NCI-H2171 treated with DMSO at 0.1 percent for 48 hours (cell line): ENCODE data around the gene RNF113A.
"Not testable (repeated sequence)": the region's sequence is repeated elsewhere in the genome, so short reads cannot be mapped to it uniquely, and the experiment has no call there.

Source experiments
- DNase-seq: peaks from one replicate; lab custom pipeline; 2025; lab: John Stamatoyannopoulos, UW

The RNF113A gene

DNA sequence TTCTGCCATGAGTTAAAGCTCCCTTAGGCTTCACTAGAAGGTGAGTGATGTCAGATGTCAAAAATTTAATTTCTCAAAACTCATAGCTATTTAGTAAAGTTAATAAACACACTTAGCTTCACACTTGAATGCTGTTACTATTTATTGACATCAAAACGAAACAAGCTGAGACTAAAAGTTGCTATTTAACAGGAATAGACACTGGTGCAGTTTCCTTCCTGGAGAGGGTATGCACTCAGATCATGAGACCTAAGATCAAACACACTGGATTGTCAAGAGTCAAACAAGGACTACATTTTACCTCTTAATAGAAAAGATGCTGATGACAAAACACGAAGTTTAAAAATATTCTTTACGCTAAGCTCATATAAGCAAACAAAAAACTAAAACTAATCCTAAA is 37.6 kb downstream of the RNF113A start:
- no peak for DNase-seq

DNA sequence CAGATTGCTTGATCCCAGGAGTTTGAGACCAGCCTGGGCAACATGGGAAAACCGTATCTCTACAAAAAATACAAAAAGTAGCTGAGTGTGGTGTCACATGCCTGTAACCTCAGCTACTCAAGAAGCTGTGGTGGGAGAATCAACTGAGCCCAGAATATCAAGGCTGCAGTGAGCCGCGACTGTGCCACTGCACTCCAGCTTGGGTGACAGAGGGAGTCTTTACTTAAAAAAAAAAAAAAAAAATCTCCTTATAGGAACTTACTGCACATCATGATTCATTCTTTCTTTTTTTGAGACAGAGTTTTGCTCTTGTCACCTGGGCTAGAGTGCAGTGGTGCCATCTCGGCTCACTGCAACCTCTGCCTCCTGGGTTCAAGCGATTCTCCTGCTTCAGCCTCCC is 43.1 kb downstream of the RNF113A start:
- no peak for DNase-seq

GRCh38 chrX:119826399-119826959 is 45.1 kb downstream of the RNF113A start:
- DNase-seq: no peak

DNA sequence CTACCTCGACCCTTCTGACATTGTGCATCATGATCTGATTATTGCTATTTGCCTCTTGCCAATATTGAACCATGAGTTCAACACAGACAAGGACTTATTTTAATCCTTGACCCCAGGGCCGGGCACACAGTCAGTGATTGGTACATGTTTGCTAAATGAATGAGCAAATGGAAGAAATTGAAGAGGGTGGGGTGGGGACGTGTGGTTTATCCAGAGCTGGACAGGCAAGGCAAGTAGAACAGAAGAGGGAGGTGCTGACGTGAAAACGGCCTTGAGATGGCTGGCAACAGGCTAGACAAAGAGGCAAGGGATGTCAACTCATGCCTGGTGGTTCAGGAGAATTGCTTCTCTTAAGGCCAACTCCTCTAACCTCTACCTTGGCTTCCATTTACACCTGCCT is 47.3 kb downstream of the RNF113A start:
- DNase-seq: not testable (repeated sequence)

GRCh38 chrX:119821703-119822102 is 49.8 kb downstream of the RNF113A start:
- DNase-seq: not testable (repeated sequence)
